Measurements from ENCODE around the gene OSTF1. TPM values are rescaled to one million over a fixed set of nuclear protein-coding genes. Genes with fewer than 3 reads are reported as not detected.

The OSTF1 gene
- total RNA-seq, 4 donors from 2014 or later: 21.6 to 44.6 (median 32.9) TPM

- no peaks in the 10 kb centered on the region for H3K27me3 ChIP-seq
- TF ChIP-seq CTCF (IDR thresholded peaks at IDR 0.05) (no peak), POLR2A (IDR thresholded peaks at IDR 0.05) (no peak)
- H3K27ac ChIP-seq: peak overlapping the region in 1 of 4 donors; percentile 26
- no peaks in the 10 kb centered on the region for H3K36me3 ChIP-seq
- no peak for DNase-seq
- peaks cover 0 to 13% (median 0%) of the 10 kb centered on the region in 4 donors for H3K4me1 ChIP-seq
- no peaks in the 10 kb centered on the region for H3K9me3 ChIP-seq
- no peak overlapping the region for H3K4me3 ChIP-seq
These were observed 16.8 kb downstream of the OSTF1 start for GRCh38 chr9:75105019-75105540.

GRCh38 chr9:75105841-75106240 lies 17.5 kb downstream of the OSTF1 start:
- Histone ChIP-seq H3K9me3 (no peaks in the 10 kb centered on the region), H3K27ac (no peak overlapping the region), H3K4me3 (no peak overlapping the region), H3K4me1 (peaks cover 0 to 14% (median under 1%) of the 10 kb centered on the region in 4 donors), H3K36me3 (no peaks in the 10 kb centered on the region), H3K27me3 (no peaks in the 10 kb centered on the region)
- TF ChIP-seq POLR2A (IDR thresholded peaks at IDR 0.05) (no peak), CTCF (IDR thresholded peaks at IDR 0.05) (no peak)
- DNase-seq: no peak

DNA sequence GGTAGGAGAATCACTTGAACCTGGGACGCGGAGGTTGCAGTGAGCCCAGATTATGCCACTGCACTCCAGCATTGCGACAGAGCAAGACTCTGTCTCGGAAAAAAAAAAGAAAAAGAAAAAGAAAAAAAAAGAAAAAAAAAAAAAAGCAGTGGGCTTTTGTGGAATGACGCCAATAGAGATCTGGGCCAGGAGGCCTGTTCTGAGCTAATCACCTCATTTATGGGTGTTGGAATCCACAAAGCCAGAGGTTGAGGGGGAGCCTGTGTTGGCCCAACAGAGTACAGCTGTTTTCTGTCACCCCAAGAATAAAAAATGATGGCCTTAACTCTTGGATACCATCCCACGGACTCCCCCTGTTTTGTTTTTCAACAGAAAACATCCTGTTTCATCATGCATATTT lies 18.5 kb downstream of the OSTF1 start:
- no peaks in the 10 kb centered on the region for H3K36me3 ChIP-seq
- H3K4me1 ChIP-seq: peaks cover 0 to 15% (median 5%) of the 10 kb centered on the region in 4 donors
- TF ChIP-seq POLR2A (IDR thresholded peaks at IDR 0.05) (no peak), CTCF (IDR thresholded peaks at IDR 0.05) (no peak)
- no peaks in the 10 kb centered on the region for H3K9me3 ChIP-seq
- H3K4me3 ChIP-seq: no peak overlapping the region
- H3K27ac ChIP-seq: peak overlapping the region in 1 of 4 donors; percentile 1
- DNase-seq: no peak
- H3K27me3 ChIP-seq: no peaks in the 10 kb centered on the region

- Histone ChIP-seq H3K9me3 (no peaks in the 10 kb centered on the region), H3K27ac (peak overlapping the region in 1 of 4 donors; percentile 13), H3K27me3 (no peaks in the 10 kb centered on the region), H3K4me1 (peaks cover 0 to 29% (median 5%) of the 10 kb centered on the region in 4 donors), H3K4me3 (no peak overlapping the region), H3K36me3 (no peaks in the 10 kb centered on the region)
- no peak for TF ChIP-seq POLR2A (IDR thresholded peaks at IDR 0.05)
- no peak for TF ChIP-seq CTCF (IDR thresholded peaks at IDR 0.05)
- DNase-seq: peak in 1 of 3 donors; percentile 70
These were observed 20.3 kb downstream of the OSTF1 start for GRCh38 chr9:75108571-75108970.

- no peaks in the 10 kb centered on the region for H3K9me3 ChIP-seq
- no peak for DNase-seq
- no peaks in the 10 kb centered on the region for H3K36me3 ChIP-seq
- H3K27me3 ChIP-seq: no peaks in the 10 kb centered on the region
- peak overlapping the region in 1 of 4 donors; percentile 13 for H3K27ac ChIP-seq
- no peak for TF ChIP-seq CTCF (IDR thresholded peaks at IDR 0.05)
- no peak for TF ChIP-seq POLR2A (IDR thresholded peaks at IDR 0.05)
- peaks cover 0 to 29% (median 5%) of the 10 kb centered on the region in 4 donors for H3K4me1 ChIP-seq
- no peak overlapping the region for H3K4me3 ChIP-seq
These were observed 21.0 kb downstream of the OSTF1 start for GRCh38 chr9:75109210-75109839.

All from Peyer's patch (tissue), 4 donors.